ENCODE results near the gene THAP7. TPM values are rescaled to one million over a fixed set of nuclear protein-coding genes. Genes with fewer than 3 reads are reported as not detected.
A peak's percentile ranks its signal among the peaks of the same experiment; 100 is the strongest.

The THAP7 gene
- total and polyA plus RNA-seq, 2 of the 13 experiments (the other 11 are each of a cell fraction or from before 2014, with no cell fraction given), result 13.0 to 25.5 TPM

DNA sequence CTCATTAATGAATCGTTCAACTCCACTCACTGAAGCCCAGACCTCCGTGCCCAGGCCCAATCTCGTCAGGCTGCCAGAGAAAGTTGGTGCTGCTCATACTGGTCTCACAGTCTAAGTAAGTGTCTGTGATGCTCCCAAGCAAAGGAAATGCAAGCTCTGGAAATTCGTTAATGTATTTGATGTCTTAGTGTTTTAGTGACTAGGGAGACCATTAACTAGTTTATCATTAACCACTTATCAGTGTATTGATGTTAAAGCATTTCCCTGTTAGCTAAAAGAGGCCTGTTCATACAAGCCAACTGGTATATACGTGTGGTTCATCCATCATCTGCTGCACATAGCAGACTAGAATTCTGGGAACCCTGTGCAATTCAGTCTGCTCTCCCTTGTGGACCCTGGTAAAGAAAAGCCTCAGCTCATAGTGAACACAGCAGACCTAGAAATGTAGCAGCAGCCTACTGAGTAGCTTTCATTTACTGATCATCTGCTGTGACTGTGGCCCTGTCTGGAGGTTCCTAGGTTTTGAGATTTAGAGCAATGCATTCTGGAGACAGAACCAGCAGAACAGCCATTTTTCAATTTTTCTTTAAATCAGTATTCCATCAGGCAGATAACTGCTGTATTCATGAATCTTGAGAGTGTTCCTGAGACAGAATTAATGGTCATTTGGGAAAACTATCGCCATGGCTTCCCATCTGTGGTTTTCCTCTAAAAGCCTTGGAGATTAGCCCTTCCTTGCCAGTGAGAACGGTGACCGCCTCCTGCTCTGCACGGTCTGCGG, 50.6 kb downstream of the THAP7 start (continued):
- TF ChIP-seq GPN1 (CRISPR knock-in tag; IDR thresholded peaks at IDR 0.05; ENCODE audit: borderline replicate concordance), result no peak
- TF ChIP-seq FOXP1 (IDR thresholded peaks at IDR 0.05), result no peak
- TF ChIP-seq FOXP1 (CRISPR knock-in tag; IDR thresholded peaks at IDR 0.05), result peak; percentile 50; the same call in 1 of the 2 replicates
- TF ChIP-seq, protein P1, sequence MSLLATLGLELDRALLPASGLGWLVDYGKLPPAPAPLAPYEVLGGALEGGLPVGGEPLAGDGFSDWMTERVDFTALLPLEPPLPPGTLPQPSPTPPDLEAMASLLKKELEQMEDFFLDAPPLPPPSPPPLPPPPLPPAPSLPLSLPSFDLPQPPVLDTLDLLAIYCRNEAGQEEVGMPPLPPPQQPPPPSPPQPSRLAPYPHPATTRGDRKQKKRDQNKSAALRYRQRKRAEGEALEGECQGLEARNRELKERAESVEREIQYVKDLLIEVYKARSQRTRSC (CRISPR knock-in tag; IDR thresholded peaks at IDR 0.05; ENCODE audit: low read depth), result no peak
- TF ChIP-seq ZNF567 (CRISPR knock-in tag; IDR thresholded peaks at IDR 0.05; ENCODE audit: borderline replicate concordance), result 0 out of 2 replicates have a peak, but pooled peaks have one; percentile 30
- TF ChIP-seq ZNF234 (CRISPR knock-in tag; conservative IDR thresholded peaks at IDR 0.05), result no peak
- no peak for TF ChIP-seq TCF7L2 (IDR thresholded peaks at IDR 0.05; ENCODE audit: low read depth, low read length)
- 0 out of 2 replicates have a peak, but pooled peaks have one; percentile 9 for TF ChIP-seq ZNF878 (CRISPR knock-in tag; IDR thresholded peaks at IDR 0.05)
- no peak for TF ChIP-seq ETV6 (CRISPR knock-in tag; conservative IDR thresholded peaks at IDR 0.05)
- no peak for TF ChIP-seq SYNCRIP (IDR thresholded peaks at IDR 0.05; ENCODE audit: insufficient read depth, low read depth, low read length)
- TF ChIP-seq POLR2AphosphoS5 (IDR thresholded peaks at IDR 0.05; ENCODE audit: low read depth, low read length), result peak; percentile 50
- TF ChIP-seq, protein P2, sequence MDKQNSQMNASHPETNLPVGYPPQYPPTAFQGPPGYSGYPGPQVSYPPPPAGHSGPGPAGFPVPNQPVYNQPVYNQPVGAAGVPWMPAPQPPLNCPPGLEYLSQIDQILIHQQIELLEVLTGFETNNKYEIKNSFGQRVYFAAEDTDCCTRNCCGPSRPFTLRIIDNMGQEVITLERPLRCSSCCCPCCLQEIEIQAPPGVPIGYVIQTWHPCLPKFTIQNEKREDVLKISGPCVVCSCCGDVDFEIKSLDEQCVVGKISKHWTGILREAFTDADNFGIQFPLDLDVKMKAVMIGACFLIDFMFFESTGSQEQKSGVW (CRISPR knock-in tag; IDR thresholded peaks at IDR 0.05; ENCODE audit: borderline replicate concordance), result no peak
- 0 out of 2 replicates have a peak, but pooled peaks have one; percentile 6 for TF ChIP-seq MTA1 (CRISPR knock-in tag; IDR thresholded peaks at IDR 0.05; ENCODE audit: borderline replicate concordance)
- peak; percentile 47; the same call in 1 of the 2 replicates for TF ChIP-seq CEBPG (CRISPR knock-in tag; IDR thresholded peaks at IDR 0.05)
- peak; percentile 53; the same call in 1 of the 2 replicates for TF ChIP-seq ONECUT2 (CRISPR knock-in tag; IDR thresholded peaks at IDR 0.05)
- TF ChIP-seq TMF1 (CRISPR knock-in tag; IDR thresholded peaks at IDR 0.05; ENCODE audit: low read depth), result no peak
- TF ChIP-seq ZNF7 (CRISPR knock-in tag; IDR thresholded peaks at IDR 0.05), result no peak
- no peak for TF ChIP-seq KDM4B (CRISPR knock-in tag; IDR thresholded peaks at IDR 0.05)
- TF ChIP-seq CBX1 (IDR thresholded peaks at IDR 0.05; ENCODE audit: low read depth), result no peak
- TF ChIP-seq ZNF841 (CRISPR knock-in tag; IDR thresholded peaks at IDR 0.05; ENCODE audit: borderline replicate concordance), result no peak
- TF ChIP-seq, protein P3, sequence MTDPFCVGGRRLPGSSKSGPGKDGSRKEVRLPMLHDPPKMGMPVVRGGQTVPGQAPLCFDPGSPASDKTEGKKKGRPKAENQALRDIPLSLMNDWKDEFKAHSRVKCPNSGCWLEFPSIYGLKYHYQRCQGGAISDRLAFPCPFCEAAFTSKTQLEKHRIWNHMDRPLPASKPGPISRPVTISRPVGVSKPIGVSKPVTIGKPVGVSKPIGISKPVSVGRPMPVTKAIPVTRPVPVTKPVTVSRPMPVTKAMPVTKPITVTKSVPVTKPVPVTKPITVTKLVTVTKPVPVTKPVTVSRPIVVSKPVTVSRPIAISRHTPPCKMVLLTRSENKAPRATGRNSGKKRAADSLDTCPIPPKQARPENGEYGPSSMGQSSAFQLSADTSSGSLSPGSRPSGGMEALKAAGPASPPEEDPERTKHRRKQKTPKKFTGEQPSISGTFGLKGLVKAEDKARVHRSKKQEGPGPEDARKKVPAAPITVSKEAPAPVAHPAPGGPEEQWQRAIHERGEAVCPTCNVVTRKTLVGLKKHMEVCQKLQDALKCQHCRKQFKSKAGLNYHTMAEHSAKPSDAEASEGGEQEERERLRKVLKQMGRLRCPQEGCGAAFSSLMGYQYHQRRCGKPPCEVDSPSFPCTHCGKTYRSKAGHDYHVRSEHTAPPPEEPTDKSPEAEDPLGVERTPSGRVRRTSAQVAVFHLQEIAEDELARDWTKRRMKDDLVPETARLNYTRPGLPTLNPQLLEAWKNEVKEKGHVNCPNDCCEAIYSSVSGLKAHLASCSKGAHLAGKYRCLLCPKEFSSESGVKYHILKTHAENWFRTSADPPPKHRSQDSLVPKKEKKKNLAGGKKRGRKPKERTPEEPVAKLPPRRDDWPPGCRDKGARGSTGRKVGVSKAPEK (CRISPR knock-in tag; IDR thresholded peaks at IDR 0.05; ENCODE audit: borderline replicate concordance), result no peak
- peak; percentile 79; the same call in 1 of the 2 replicates for TF ChIP-seq ELF3 (CRISPR knock-in tag; IDR thresholded peaks at IDR 0.05)
- peak; percentile 39 for TF ChIP-seq ZNF792 (CRISPR knock-in tag; IDR thresholded peaks at IDR 0.05)
- TF ChIP-seq ZNF777 (CRISPR knock-in tag; IDR thresholded peaks at IDR 0.05), result 0 out of 2 replicates have a peak, but pooled peaks have one; percentile 16
- TF ChIP-seq HDAC2 (CRISPR knock-in tag; IDR thresholded peaks at IDR 0.05), result peak; percentile 69
- TF ChIP-seq NKX3-1 (CRISPR knock-in tag; IDR thresholded peaks at IDR 0.05), result 0 out of 2 replicates have a peak, but pooled peaks have one; percentile 56
- TF ChIP-seq RCOR2 (CRISPR knock-in tag; IDR thresholded peaks at IDR 0.05), result peak; percentile 56; the same call in 1 of the 2 replicates
- TF ChIP-seq ZNF331 (CRISPR knock-in tag; IDR thresholded peaks at IDR 0.05), result peak; percentile 26; the same call in 1 of the 2 replicates
